Ovary (tissue), 3 donors: ENCODE measurements around the gene PELI3.
A peak's percentile ranks its signal among the peaks of the same experiment; 100 is the strongest.

Experiments
- CTCF ChIP-seq, 3 donors: fragments of 450-650 bp in 2 of 3; fragments of 200-600 bp in 1 of 3; IDR thresholded peaks; one replicate each; pipeline versions ENCODE4 v1.5.1 to v1.8.0; 2016 to 2022; ENCODE audit warnings: antibody characterized with exemption in 3 of 3, mild to moderate bottlenecking in 1 of 3
- EP300 ChIP-seq: sonication (generic); formaldehyde crosslinking; IDR thresholded peaks from one replicate; pipeline ENCODE4 v1.6.1; 2017; ENCODE audit warnings: antibody characterized with exemption
- POLR2A ChIP-seq: fragments of 450-650 bp; IDR thresholded peaks from one replicate; pipeline ENCODE4 v1.6.1; 2017; ENCODE audit warnings: antibody characterized with exemption, mild to moderate bottlenecking, moderate library complexity
- donor health status: DM: no; HTN: no; CAD: no.

- no peak for TF ChIP-seq CTCF (IDR thresholded peaks at IDR 0.05)
- TF ChIP-seq POLR2A = peak; percentile 87
- no peak for TF ChIP-seq EP300
These were observed 13.6 kb downstream of the PELI3 start, which contains the start of gene DPP3 for GRCh38 chr11:66480117-66480938.
